ENCODE measurements around the gene HLA-DOA. TPM values are rescaled to one million over a fixed set of nuclear protein-coding genes. Genes with fewer than 3 reads are reported as not detected.

The HLA-DOA gene
- 0.02 TPM in 1 of 2 replicates, not detected in the other for polyA plus RNA-seq (2014; cell fraction: cytosol; rRNA removed)
- polyA plus RNA-seq (2014; cell fraction: nucleus; rRNA removed): 0.08 TPM in 1 of 2 replicates, not detected in the other

GRCh38 chr6:33008944-33009861, at the start of gene HLA-DOA:
Gene HLA-DOA (minus strand): TSS chr6:33009591.
- DNase-seq (ENCODE audit: low spot score): peak; percentile 42

DNA sequence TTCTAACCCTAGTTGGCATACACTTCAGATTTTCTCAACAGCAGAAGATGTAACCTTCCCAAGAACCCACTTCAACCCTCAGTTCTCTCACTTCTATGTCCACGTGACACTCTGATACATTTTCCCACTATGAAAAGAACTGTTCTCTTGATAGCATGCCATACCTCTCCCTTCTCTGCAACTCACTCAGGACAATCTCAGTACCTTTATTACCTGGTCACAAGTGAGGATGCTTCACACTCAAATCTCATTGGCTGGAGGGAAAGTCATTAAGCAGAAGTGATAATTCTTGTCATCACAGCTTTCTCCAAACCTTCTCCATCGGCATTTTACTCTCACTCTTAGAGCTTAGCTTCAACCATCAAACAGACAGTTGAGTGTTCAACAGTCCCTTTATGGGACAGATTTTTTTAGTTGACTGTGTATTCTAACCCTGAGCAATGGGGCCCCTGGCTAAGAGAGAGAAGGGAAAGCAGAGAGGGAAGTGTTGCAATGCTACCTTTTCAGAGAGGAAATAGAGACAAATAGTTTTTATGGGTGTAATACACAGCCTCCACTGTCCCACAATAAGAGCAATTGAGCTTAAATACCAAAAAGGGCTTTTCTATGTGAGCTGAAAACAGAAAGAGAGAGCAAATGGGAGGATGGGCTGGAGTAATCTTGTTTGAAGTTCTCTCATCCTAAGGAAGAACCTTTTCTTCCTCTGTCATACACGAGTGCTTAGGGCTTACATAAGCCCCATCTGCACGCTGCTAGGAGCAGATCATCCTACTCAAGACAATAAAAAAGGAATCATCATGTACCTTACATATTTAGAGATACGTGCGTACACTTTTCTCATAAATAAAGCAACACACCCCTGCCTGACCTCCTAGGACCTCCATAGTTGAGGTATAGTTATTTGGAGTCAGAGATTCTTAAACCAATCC, 48.1 kb upstream of the HLA-DOA start:
- DNase-seq (ENCODE audit: low spot score): no peak

- no peak for DNase-seq (ENCODE audit: low spot score)
These were observed 43.8 kb upstream of the HLA-DOA start for GRCh38 chr6:33053230-33053629.

DNA sequence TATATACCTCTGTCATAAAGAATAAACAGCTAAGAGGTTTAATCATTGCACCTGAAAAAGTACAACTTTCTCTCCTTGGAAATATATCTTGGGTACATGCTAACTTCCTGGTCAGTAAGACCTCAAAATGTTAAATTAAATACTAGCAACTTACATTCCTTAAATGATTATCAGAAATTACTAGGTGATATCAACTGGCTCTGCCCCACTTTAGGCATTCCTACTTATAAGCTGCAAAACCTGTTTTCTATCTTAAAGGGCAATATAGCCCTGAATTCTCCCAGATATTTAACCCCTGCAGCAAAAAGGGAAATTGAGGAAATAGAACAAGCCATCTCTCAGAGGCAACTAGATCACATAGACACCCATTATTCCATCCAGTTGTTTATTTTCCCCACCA, 43.2 kb upstream of the HLA-DOA start:
- no peak for DNase-seq (ENCODE audit: low spot score)

DNA sequence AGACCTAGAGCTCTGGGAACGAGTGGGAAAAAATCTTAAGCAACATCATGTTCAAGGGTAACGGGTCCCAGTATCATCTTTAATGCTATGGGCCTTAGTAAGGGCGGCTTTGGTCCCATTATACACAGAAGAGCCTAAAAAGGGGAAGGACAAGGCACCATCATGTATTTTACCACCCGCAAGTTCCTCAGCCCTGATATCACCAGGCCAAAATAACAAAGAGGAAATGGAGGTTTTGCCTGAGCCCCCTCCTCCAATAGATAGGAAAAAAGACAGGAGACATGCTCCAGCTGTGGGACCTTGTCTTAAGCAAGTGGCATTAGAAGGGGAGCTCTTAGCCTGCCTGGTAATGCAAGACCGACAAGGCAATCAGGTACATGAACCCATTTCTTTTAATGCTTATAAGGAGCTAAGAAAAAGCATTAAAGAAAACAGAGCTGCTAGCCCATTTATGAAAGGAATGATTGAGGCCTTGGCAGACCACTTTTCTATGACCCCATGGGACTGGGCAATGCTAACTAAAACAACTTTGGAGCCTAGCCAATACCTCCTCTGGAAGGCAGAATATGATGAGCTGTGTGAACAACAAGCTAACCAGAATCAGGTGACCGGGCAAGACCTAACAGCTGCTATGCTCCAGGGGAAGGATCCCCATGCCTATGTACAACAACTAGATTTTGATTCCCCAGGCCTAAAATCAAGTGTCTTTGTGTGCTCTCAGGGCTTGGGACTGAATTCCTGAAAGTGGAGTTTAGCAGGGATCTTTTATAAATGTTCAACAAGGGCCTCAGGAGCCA, 40.8 kb upstream of the HLA-DOA start:
- DNase-seq (ENCODE audit: low spot score): no peak

- DNase-seq (ENCODE audit: low spot score): no peak
These were observed 40.1 kb upstream of the HLA-DOA start for GRCh38 chr6:33049323-33050013.

DNA sequence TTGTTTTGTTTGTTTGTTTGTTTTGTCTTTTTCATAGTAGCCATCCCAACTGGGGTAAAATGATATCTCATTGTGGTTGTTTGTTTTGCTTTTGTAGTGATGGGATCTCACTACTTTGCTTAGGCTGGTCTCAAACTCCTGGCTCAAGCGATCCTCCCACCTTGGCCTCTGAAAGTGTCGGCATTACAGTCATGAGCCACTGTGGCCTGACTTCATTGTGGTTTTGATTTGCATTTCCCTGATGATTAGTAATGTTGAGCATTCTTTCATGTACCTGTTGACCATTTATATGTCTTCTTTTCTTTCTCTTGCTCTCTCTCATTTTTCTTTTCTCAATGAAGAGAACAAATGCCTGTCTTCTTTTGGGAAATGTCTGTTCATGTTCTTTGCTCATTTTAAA, 30.8 kb upstream of the HLA-DOA start:
- no peak for DNase-seq (ENCODE audit: low spot score)

- DNase-seq (ENCODE audit: low spot score): no peak
These were observed 27.1 kb upstream of the HLA-DOA start for GRCh38 chr6:33036535-33036934.

- no peak for DNase-seq (ENCODE audit: low spot score)
These were observed 25.2 kb upstream of the HLA-DOA start for GRCh38 chr6:33034554-33034953.

DNA sequence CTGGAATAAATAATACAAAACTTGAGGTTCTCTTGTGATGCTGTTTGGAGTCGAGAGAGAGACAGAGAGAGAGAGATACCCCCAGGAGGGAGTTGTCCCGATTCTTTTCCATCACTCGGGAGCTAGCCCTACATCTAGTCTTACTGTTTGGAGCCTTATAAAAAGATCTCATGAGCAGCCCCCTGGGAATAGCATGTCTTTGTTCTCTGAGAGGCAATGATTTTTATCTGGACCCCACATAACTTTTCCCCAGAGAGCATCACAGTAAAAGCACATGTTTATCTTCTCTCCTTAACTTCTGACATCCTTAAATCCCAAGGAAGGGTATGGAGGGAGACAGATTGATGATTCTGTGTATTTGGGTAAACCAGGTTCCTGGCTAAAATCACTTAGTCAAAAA, 20.9 kb upstream of the HLA-DOA start:
- no peak for DNase-seq (ENCODE audit: low spot score)

DNA sequence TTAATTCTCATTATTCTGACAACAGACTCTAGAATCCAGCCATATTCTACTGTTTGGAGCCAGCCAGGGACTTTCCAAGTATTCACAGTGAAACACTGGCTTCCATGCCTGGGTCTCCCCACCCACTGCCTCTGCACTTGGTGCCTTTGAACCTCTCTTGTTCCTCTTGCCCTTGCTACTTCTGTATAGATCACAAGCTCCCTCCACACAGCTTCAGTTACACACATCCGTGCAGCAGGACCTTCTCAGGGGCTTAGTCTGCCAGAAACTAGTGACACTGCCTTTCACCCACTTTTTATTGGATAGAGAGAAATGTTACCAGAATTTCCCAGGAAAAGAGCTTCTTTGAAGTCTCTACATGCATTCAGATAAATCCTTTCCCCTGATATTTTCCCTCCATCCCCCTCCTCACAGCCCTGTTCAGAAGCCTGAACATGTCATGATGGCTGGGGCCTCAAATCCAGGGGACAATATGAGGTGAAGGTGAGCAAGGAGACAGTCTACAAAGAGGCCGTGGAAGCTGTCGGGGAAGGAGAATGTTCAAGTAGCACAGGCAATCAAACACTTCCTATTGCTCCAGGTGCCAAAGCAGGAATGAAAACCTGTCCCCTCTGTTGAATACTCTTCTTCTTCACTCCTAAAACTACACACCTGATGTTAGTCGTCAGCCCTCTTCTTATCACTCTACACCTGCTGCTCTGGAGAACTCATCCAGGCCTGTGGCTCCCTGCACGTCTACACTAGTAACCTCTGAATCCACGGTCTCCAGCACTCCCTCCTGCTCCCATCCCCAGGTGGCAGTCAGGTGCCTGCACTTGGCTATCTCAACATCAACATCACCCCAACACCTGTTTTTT, 20.2 kb upstream of the HLA-DOA start:
- DNase-seq (ENCODE audit: low spot score): no peak

GRCh38 chr6:33028220-33028849, 18.9 kb upstream of the HLA-DOA start:
- no peak for DNase-seq (ENCODE audit: low spot score)

- DNase-seq (ENCODE audit: low spot score): no peak
These were observed 15.1 kb upstream of the HLA-DOA start for GRCh38 chr6:33024521-33024920.

GRCh38 chr6:33023536-33023935, 14.1 kb upstream of the HLA-DOA start:
- DNase-seq (ENCODE audit: low spot score): no peak

GRCh38 chr6:33021917-33022316, 12.5 kb upstream of the HLA-DOA start:
- no peak for DNase-seq (ENCODE audit: low spot score)

GRCh38 chr6:33019372-33019771, 10.0 kb upstream of the HLA-DOA start:
- no peak for DNase-seq (ENCODE audit: low spot score)

DNA sequence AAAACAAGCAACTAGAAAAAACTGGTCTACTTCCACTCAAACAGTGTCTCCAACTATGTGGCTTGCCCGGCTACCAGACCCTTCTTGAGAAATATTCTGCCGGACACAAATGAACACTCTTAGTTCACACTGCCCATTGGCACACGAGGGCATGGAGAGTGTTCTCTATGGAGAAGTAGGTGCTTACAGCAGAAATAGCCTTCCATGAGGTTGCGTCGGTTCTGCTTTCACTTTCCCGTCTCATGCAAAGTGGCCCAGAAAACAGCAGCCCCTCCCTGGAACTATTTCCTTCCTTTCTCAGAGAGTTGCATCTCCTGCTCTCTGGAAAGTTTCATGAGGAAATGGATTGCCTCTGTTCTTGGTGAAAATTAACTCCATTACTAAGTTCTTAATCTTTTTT, 9.5 kb upstream of the HLA-DOA start:
- no peak for DNase-seq (ENCODE audit: low spot score)

GRCh38 chr6:33018418-33018817, 9.0 kb upstream of the HLA-DOA start:
- no peak for DNase-seq (ENCODE audit: low spot score)

DNA sequence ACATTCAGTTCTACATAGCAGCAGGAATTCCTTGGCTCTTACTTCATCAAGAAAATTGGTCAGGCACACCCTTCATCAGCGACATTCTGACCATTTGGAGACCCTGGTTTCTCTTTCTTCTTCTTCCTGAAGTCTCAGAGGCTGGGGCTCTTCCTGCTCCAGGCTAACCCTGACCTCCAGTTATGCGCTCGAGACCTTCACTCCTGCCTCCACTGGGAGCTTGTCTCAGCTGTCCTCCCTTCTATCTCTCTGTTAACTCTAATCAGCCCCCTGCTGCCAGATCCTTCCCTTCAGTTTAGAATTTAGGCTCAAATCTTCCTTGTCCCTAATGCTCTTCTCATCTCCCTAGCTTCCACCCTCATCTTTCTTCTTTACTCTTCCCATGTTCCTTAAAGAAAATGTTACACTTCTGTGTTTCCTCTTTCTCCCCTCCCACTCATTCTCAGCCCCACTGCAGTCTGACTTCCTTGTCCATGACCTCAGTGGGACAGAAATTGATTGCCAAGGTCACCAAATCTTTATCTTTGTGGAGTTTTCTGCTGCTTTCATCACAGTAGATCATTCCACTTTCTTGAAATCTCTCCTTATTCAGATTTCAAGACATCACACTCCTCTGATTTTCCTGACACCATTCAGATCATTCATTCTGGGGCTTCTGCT, 8.4 kb upstream of the HLA-DOA start:
- no peak for DNase-seq (ENCODE audit: low spot score)
